ENCODE data around the gene NPHP4.

- no peak for TF ChIP-seq SUZ12 (IDR thresholded peaks at IDR 0.05; ENCODE audit: extremely low read depth, insufficient read depth, insufficient read length)
- no peak for TF ChIP-seq YY1 (IDR thresholded peaks at IDR 0.05; ENCODE audit: insufficient read depth, insufficient read length)
These were observed 26.6 kb downstream of the NPHP4 start for GRCh38 chr1:5965586-5966131.
